HK-2 (cell line): Measurements from ENCODE around the gene SPARC.

Experiments
- DNase-seq: peaks from one replicate; pipeline ENCODE4 v3.0.0-alpha.2; 2018; ENCODE audit not compliant: unreplicated experiment

Gene SPARC

DNA sequence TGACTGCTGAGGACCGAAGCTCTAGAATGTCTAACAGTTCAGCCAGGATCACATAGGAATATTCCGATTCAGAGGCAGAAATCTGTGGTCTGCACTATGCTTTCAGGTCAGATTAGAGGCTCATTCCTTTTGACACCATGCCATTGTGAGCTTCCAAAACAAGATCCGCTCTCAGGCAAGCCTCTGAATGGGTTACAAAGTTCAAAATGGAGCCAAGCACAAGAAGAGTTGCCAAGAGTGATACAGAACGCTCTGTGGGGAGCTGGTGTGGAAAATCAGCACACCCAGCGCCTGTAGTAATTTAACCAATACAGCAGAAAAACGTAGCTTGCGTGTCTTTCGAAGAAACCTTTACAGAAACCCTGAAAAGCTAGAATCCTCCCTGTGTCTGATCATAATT is 62.2 kb downstream of the SPARC start:
- no peak for DNase-seq

DNA sequence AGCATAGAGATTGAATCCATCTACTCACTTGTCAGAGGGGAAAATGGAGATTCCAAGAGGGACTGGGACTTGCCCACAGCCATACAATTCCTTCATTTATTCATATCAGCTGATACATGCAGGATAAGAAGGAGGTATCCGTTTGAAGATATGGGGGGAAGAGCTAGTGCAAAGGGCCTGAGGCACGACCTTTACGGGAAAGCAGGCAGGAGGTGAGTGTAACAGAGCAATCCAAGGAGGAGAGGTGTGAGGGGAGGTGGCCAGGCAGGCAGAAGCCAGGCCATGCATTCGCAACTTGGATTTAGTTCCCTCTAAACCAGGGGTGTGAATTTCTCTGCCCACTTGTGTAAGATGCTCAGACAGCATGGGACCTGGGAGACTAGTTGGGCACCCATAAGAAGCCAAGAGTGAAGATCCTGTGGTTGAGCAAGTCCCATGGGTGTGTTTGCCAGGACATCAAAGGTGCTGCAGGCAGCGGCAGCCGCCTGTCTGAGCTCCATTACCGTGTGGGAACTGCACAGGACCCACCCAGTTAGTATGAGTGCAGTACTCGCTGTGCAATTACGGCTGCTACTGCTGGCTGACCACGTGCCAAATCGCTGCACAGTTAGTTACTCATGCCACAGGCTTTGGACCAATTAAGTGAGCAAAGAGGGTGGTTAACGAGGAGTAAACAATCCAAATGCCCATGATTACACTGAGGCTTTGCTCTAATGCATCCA is 64.2 kb downstream of the SPARC start:
- DNase-seq, result no peak

DNA sequence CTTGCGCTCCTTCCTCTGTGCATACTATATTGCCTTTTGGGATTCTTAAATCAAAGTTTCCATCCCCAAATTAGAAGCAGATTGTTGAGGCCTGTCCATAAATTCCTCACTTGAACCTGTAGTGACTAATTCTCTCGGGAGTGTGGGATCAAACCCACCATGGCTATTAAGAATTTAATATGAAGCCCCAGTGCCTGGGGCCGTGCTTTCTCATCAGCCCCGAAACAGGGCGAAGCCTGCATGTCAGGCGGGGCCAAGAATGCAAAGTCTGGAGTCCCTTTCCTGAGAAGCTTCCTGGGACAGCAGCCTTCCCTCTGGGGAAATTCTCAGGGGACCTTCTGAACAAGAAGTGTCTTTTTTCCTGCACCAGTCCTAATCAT is 66.3 kb downstream of the SPARC start:
- DNase-seq, result no peak

DNA sequence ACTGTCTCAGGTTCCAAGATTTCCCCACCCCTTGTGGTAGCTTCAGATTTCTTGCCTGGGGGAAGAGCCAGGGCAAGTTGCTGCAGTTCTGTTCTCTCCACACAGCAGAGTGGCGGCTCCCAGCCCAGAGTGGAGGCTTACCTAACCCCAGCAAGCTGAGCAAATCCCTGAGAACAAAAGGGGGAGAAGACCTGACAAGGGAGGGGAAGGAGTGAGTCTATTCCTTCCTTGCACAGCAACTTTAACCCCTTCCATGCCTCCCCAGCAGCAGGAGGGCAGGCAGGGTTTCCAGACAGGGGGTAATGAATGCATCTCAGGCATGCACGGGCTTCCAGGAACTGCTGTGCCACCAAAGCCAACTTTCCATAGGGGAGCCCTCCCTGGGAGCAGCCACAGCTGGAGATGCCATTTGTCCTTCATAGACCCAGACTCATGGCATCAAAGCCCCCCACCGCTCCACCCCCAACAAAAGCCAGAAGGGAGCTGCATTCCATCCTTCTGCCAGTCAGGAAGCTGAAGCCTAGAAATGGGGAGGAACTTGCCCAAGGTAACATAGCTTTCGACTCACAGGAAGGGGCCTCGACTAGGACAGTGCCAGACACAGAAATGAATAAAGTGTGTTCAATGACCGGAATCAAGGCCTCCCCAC is 66.8 kb downstream of the SPARC start:
- no peak for DNase-seq

DNA sequence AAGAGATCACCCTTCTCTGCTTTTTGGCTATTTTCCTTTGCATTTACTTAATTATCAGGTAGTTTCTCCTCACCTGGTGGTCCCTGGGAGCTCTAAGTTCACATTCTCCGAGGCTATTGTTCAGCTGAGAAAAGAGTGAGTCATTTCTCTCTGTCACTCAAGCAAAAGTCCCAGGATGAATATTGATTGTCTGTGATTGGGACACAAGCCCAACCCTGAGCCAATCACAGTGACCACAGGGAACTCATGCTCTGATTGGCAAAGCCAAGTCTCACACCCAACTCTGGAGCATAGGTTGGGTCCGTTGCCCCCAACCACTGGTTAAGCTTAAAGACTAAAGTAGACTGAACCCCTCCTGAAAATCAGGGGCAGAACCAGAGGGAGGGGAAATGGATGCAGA is 67.8 kb downstream of the SPARC start:
- DNase-seq, result no peak

DNA sequence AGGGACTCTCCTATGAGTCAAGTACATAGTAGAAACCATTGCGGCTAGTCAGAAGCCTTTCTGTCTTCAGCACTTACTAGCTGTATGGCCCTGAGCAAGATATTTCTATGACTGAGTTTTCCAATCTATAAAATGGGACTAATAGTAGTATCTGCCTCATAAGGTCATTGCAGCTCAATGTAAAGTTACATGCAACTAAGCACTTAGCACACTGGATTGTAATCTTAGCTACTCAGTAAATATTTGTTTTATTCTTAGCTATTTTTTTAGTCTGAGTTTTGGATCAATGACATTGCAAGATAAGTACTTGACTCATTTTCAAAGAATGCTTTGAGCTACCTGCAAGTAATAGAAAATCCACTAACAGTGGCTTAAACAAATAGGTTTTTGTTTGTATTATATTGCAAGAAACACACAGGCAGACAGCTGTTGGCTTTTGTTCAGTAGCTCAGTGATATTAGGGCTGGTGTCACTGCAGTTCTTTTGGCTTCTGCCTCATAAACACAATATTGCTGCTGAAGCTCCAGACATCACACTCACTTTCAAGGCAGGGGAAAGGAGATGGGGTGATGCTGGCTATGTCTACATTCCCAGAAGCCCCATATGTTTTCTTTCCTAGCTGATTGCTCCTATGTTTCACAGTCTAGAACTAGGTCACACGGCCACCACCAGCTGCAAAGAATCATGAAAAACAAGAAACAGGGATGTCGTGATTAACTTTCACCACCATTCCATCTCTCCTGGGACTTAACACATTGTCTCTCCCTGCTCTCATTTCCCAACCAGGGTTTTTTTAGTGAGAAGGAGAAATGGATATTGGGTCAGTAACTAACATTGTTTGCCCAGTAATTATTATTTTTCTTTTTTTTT is 68.6 kb downstream of the SPARC start:
- no peak for DNase-seq

DNA sequence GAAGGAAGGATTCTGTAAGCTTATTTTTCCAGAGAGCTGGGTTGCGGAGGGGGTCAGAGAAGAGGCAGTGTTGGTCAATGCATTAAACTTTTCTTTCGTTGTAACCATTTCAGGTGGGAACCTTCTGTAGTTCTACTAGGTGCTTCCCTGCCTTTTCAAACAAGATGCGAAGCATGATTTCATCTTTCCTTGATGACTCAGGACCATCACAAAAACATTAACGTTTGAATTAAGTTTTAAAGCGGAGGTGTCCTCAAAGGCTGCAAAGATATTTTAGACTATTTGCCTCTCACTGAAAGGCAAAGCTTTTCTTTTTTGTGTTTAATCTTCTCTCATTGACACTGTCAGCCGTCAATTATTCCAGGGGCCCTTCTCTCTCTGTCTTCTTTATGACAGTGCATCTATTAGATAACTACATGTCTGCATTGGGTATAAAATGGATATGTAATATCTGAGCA is 69.3 kb downstream of the SPARC start:
- DNase-seq, result no peak

DNA sequence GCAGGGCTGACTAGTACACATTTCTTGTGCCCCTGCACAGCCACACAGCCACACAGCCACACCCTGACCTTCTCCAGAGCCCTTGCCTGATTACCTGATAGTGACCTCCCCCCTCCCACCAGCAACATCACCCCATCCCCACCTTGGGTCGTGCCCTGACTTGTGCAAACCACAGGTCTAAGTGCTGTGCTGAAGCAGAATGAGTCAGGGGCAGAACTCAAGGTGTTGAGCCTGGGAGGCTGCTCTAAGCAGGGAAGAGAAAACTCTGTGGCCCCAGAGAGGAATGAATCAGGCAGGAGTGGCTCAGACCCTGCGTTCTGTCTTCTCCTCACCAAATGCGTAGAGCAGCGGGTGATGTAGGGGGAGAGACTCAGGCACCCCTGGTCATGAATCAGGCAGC is 71.3 kb downstream of the SPARC start:
- no peak for DNase-seq

DNA sequence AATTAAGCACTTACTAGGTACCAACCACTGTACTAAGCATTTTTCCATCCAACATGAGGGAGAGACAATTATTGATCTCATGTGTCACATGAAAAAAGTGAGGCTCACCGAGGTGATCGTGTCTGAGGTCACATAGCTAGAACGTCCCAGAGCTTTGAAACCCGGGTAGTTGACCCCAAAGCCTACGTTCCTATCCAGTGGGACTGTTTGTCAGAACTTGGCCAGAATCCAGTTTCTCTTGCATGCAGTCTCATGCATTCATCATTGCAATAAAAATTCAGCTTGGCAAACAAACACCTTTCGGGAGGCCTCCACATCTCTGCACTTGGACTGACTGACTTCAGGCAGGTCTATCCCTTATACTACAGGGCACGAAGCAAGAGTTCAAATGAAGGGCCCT is 72.2 kb downstream of the SPARC start:
- no peak for DNase-seq

DNA sequence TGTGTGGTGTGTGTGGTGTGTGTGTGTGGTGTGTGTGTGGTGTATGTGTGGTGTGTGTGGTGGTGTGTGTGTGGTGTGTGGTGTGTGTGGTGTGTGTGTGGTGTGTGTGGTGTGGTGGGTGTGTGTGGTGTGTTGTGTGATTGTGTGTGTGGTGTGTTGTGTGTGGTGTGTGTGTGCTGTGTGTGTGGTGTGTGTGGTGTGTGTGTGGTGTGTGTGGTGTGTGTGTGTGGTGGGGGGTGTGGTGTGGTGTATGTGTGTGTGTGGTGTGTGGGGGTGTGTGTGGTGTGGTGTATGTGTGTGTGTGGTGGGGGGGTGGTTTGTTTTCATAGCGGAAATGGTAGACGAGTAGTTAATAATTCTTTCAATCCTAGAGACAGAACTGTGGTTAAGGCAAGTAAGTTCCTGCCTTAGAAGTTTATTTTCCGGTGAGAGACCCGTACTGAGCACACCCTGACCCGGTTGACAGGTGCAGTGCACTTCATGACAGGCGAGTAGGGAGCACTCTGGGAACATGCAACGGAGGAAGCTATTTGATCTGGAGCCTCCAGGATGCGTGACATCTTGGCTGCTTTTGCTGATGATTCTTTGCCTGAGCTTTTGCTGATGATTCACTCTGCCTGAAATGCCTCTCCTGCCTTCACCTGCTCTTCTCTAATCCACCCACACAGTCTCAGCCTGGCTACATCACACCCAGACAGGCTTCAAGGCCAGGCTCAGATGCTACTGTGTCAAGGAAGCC is 73.9 kb downstream of the SPARC start:
- peak; percentile 33 for DNase-seq

DNA sequence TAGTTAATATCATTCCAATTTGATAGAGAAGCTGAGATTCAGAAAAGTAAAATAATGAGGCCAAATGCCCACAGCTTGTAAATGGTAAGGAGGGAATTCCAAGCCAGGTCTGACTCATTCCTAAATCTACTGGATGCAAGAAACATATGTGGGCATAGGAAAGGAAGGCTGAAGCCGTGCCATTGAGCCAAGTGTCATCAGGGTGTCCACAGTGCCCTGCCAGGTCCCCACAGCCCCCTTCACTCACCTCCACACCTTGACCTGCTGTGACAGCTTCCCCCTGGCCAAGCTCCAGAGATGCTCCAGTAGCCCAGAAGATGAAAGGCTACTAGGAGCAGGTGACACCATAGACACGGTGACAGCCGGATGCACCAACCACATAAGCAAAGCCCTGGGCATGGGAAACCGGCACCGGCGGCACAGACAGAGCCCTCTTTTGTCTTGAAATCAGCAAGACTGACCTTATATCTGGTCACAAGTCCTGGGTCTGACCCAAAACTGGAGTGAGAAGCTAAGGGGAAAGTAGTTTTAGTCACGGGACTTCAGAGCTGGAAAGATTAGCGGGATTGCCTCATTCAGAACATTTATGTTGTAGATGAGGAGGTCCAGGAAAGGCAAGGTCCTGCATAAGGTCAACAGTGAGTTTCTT is 75.5 kb downstream of the SPARC start:
- no peak for DNase-seq
